Measurements from ENCODE around the gene PLG.

- no peak for TF ChIP-seq CTCF (IDR thresholded peaks at IDR 0.05; ENCODE audit: low read length)
- no peak for TF ChIP-seq EZH2 (optimal IDR thresholded peaks at IDR 0.05; ENCODE audit: low read depth, low read length)
- no peak for TF ChIP-seq EZH2phosphoT487 (IDR thresholded peaks at IDR 0.05; ENCODE audit: low read length)
Observed at GRCh38 chr6:160661216-160661615, 40.8 kb upstream of the PLG start.
